IMR-90 (cell line): ENCODE data around the gene NXPE3. TPM values are rescaled to one million over a fixed set of nuclear protein-coding genes. Genes with fewer than 3 reads are reported as not detected.
"Not testable (repeated sequence)": the region's sequence is repeated elsewhere in the genome, so short reads cannot be mapped to it uniquely, and the experiment has no call there.

ENCODE experiments used
- ATAC-seq: fragments of 200-7000 bp; cut with Tn5 transposase; 2 replicates; pipeline ENCODE4 v1.9.1; 2020; ENCODE audit warnings: low read depth, mild to moderate bottlenecking, moderate library complexity
- BruUV-seq: library from RNA; stranded (reverse); fragments of 400-500 nt; replicated peaks from 2 replicates; lab custom pipeline; 2021; lab: Mats Ljungman, UMichigan
- CTCF ChIA-PET: fragments of 300-600 bp; formaldehyde crosslinking; extraction: SDS; loops from one replicate; lab custom pipeline; 2021; ENCODE audit warnings: antibody characterized with exemption; lab: Yijun Ruan, JAX
- POLR2A ChIA-PET: fragments of 300-600 bp; sonication (Branson Sonifier 250); formaldehyde crosslinking; loops from one replicate; lab custom pipeline; 2022; ENCODE audit warnings: antibody characterized with exemption; ENCODE audit not compliant: unreplicated experiment; lab: Charles Lee
- DNase-seq: peaks from one replicate; pipeline ENCODE4 v3.0.0; 2013
- H2AFZ ChIP-seq: replicated peaks from 2 replicates; pipeline ENCODE3; 2013; ENCODE audit warnings: low read length, mild to moderate bottlenecking; ENCODE audit not compliant: poor library complexity
- H2AK5ac ChIP-seq: 2 replicates; pipeline ENCODE4 v1.6.1; 2013; ENCODE audit warnings: low read depth, low read length, inconsistent platforms
- H2AK9ac ChIP-seq: replicated peaks from 2 replicates; pipeline ENCODE3; 2013; ENCODE audit warnings: mild to moderate bottlenecking, low read depth, low read length, moderate library complexity; ENCODE audit not compliant: poor library complexity
- H2BK120ac ChIP-seq: 2 replicates; pipeline ENCODE4 v1.6.1; 2013; ENCODE audit warnings: low read depth, low read length, inconsistent platforms
- H2BK15ac ChIP-seq: 3 replicates; pipeline ENCODE4 v1.6.1; 2013; ENCODE audit warnings: low read depth, low read length, inconsistent platforms
- H2BK20ac ChIP-seq: 2 replicates; pipeline ENCODE4 v1.6.1; 2013; ENCODE audit warnings: low read depth, mild to moderate bottlenecking, inconsistent platforms, low read length, moderate library complexity
- H2BK5ac ChIP-seq: 2 replicates; pipeline ENCODE4 v1.6.1; 2013; ENCODE audit warnings: mild to moderate bottlenecking, low read depth, low read length, inconsistent platforms; ENCODE audit not compliant: poor library complexity, severe bottlenecking
- H3K14ac ChIP-seq: replicated peaks from 2 replicates; pipeline ENCODE4 v1.6.1; 2013; ENCODE audit warnings: low read depth, low read length, inconsistent platforms
- H3K18ac ChIP-seq: 2 replicates; pipeline ENCODE4 v1.6.1; 2013; ENCODE audit warnings: low read depth, low read length, control low read depth
- H3K23ac ChIP-seq: 2 replicates; pipeline ENCODE4 v1.6.1; 2013; ENCODE audit warnings: low read depth, low read length, inconsistent platforms
- H3K27ac ChIP-seq: 2 replicates; pipeline ENCODE4 v1.5.1; 2013; ENCODE audit warnings: mild to moderate bottlenecking, control low read depth, low read length; ENCODE audit not compliant: insufficient read depth
- H3K27me3 ChIP-seq: 2 replicates; pipeline ENCODE4 v1.6.1; 2013; ENCODE audit warnings: low read length; ENCODE audit not compliant: control insufficient read depth, insufficient read depth
- H3K36me3 ChIP-seq: 2 replicates; pipeline ENCODE4 v1.6.1; 2013; ENCODE audit warnings: low read length, mixed read lengths; ENCODE audit not compliant: control insufficient read depth, insufficient read depth
- H3K4ac ChIP-seq: 2 replicates; pipeline ENCODE4 v1.6.1; 2013; ENCODE audit warnings: low read depth, low read length, inconsistent platforms
- H3K4me1 ChIP-seq: 2 replicates; pipeline ENCODE4 v1.6.1; 2013; ENCODE audit warnings: low read length, mixed read lengths; ENCODE audit not compliant: control insufficient read depth, insufficient read depth
- H3K4me2 ChIP-seq: 2 replicates; pipeline ENCODE4 v1.6.1; 2013; ENCODE audit warnings: low read depth, mild to moderate bottlenecking, control low read depth, low read length, moderate library complexity
- H3K4me3 ChIP-seq: 2 replicates; pipeline ENCODE4 v1.5.1; 2013; ENCODE audit warnings: low read depth, mild to moderate bottlenecking, control low read depth, low read length, moderate library complexity; ENCODE audit not compliant: insufficient read depth
- H3K56ac ChIP-seq: 2 replicates; pipeline ENCODE4 v1.6.1; 2013; ENCODE audit warnings: low read length, inconsistent platforms; ENCODE audit not compliant: insufficient read depth; ENCODE audit errors: extremely low read depth
- H3K79me1 ChIP-seq, 2 experiments: 2 replicates each; pipeline ENCODE4 v1.6.1; 2013; ENCODE audit warnings: low read length in 2 of 2, inconsistent platforms in 1 of 2, low read depth in 1 of 2
- H3K9ac ChIP-seq: 2 replicates; pipeline ENCODE4 v1.6.1; 2013; ENCODE audit warnings: low read depth, low read length, control low read depth
- H3K9me1 ChIP-seq: 2 replicates; pipeline ENCODE4 v1.6.1; 2013; ENCODE audit warnings: low read length, inconsistent platforms; ENCODE audit not compliant: insufficient read depth
- H3K9me3 ChIP-seq: 2 replicates; pipeline ENCODE4 v1.6.1; 2013; ENCODE audit warnings: low read length; ENCODE audit not compliant: control insufficient read depth, insufficient read depth
- H4K20me1 ChIP-seq: 2 replicates; pipeline ENCODE4 v1.6.1; 2013; ENCODE audit warnings: low read length, inconsistent platforms; ENCODE audit not compliant: insufficient read depth
- H4K5ac ChIP-seq: 2 replicates; pipeline ENCODE4 v1.6.1; 2013; ENCODE audit warnings: mild to moderate bottlenecking, low read depth, low read length, control low read depth
- H4K8ac ChIP-seq, 2 experiments: 2 replicates each; pipeline ENCODE4 v1.6.1; 2013; ENCODE audit warnings: low read depth in 2 of 2, low read length in 2 of 2, control low read depth in 1 of 2, inconsistent platforms in 1 of 2
- H4K91ac ChIP-seq: 2 replicates; pipeline ENCODE4 v1.6.1; 2013; ENCODE audit warnings: low read depth, low read length, inconsistent platforms; ENCODE audit not compliant: insufficient read depth
- CEBPB ChIP-seq: IDR thresholded peaks from 2 replicates; pipeline ENCODE4 v1.6.1; 2012; ENCODE audit warnings: low read depth, low read length, improper control_type of control experiment
- FOS ChIP-seq: fragments of 150-350 bp; IDR thresholded peaks from 2 replicates; pipeline ENCODE4 v1.6.1; 2016; ENCODE audit warnings: low read depth, low read length
- MAZ ChIP-seq: IDR thresholded peaks from 2 replicates; pipeline ENCODE4 v1.6.1; 2012; ENCODE audit warnings: low read depth, mild to moderate bottlenecking, low read length, improper control_type of control experiment, moderate library complexity, borderline replicate concordance
- MXI1 ChIP-seq: IDR thresholded peaks from 2 replicates; pipeline ENCODE4 v1.6.1; 2012; ENCODE audit warnings: low read depth, mild to moderate bottlenecking, low read length, moderate library complexity, borderline replicate concordance
- NFE2L2 ChIP-seq: fragments of 150-350 bp; IDR thresholded peaks from 2 replicates; pipeline ENCODE4 v1.6.1; 2016; ENCODE audit warnings: low read depth, mild to moderate bottlenecking, low read length
- POLR2A ChIP-seq: IDR thresholded peaks from 2 replicates; pipeline ENCODE4 v1.6.1; 2012; ENCODE audit warnings: mild to moderate bottlenecking, low read depth, low read length
- RAD21 ChIP-seq: IDR thresholded peaks from 2 replicates; pipeline ENCODE4 v1.6.1; 2012; ENCODE audit warnings: low read length, improper control_type of control experiment
- RFX5 ChIP-seq: IDR thresholded peaks from 2 replicates; pipeline ENCODE4 v1.8.0; 2012; ENCODE audit warnings: low read depth, mild to moderate bottlenecking, low read length, moderate library complexity
- WGBS, 2 experiments: methylation state at CpG; one replicate each; pipeline versions ENCODE4 v1.1.5 to v1.1.7; 2013; ENCODE audit warnings: missing lambda C conversion rate in 2 of 2; ENCODE audit not compliant: insufficient read length in 1 of 2; ENCODE audit errors: extremely low coverage in 2 of 2; 5-methylcytosine and 5-hydroxymethylcytosine counted together
- dilution Hi-C: fragments of 300-500 bp; cut with HindIII; formaldehyde crosslinking; loops from one replicate; pipeline ENCODE4 v1.14.3; 2018; ENCODE audit warnings: low sequenced_read_pairs; ENCODE audit not compliant: unreplicated experiment
- in situ Hi-C: fragments of 300-500 bp; cut with MboI; formaldehyde crosslinking; loops from 3 replicates; pipeline ENCODE4 v1.14.3; 2019; ENCODE audit warnings: low sequenced_read_pairs, inconsistent platforms, mixed read lengths
- intact Hi-C: fragments of 100-400 bp; cut with micrococcal nuclease; formaldehyde crosslinking; loops from 2 replicates; pipeline ENCODE4 v1.10.0; 2022
- polyA plus RNA-seq, 3 experiments: library from polyadenylated mRNA; depleted of rRNA; stranded (reverse); fragments of >200 nt; gene quantifications; 2 replicates each; pipeline ENCODE4 v1.2.3, GENCODE V29; 2012; ENCODE audit warnings: low replicate concordance in 1 of 3
- total RNA-seq: library from RNA; depleted of rRNA; stranded (reverse); fragments of >200 nt; gene quantifications from 2 replicates; pipeline ENCODE4 v1.2.3, GENCODE V29; 2012
- TF ChIP-seq, protein P1 (sequence below): fragments of 150-350 bp; IDR thresholded peaks from 2 replicates; pipeline ENCODE4 v1.6.1; 2016; ENCODE audit warnings: low read depth, mild to moderate bottlenecking, low read length, moderate library complexity, borderline replicate concordance

Gene NXPE3
- total and polyA plus RNA-seq, 2 of the 4 experiments (the other 2 are of a cell fraction), result 20.0 to 23.8 TPM

DNA sequence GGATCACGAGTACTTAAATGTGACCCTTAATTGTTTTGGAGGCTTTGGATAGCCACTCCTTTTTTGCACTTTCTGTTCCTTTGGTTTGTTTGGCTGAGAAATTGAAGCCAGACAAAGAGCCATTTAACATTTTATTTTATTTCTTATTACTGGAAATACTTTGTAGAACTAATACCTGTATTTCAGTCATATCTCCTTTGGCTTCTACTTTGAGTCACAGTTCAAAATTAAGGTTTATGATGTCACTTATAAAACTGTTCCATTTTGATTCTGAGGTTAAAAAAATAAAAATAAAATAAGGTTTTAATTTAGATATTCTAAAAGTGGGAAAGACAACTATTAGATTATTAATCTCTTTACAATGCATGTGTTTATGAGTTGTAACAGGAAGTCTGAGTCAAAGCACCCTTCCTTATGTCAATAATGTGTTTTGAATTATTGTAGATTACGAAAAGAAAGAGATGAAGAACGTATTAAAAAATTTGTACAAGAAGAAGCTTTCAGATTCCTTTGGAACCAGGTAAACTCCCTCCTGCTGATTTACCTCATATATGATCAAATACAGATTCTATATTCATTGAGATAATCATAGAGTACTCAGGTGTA lies 16.9 kb upstream of the NXPE3 start:
- H3K18ac ChIP-seq, result no peak overlapping the region
- in situ Hi-C loops, result no loop called here
- CTCF ChIA-PET, result no interaction called here

DNA sequence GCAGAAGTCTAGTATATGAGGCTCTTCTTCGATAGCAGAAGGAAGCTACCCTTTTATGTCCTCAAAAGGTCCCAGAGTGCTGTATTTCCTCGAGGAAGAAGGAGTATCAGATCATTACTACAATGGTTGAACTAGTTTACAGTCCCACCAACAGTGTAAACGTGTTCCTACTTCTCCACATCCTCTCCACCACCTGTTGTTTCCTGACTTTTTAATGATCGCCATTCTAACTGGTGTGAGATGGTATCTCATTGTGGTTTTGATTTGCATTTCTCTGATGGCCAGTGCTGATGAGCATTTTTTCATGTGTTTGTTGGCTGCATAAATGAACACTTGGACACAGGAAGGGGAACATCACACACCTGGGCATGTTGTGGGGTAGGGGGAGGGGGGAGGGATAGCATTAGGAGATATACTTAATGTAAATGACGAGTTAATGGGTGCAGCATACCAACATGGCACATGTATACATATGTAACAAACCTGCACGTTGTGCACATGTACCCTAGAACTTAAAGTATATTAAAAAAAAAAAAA lies 1.2 kb upstream of the NXPE3 start:
- H3K23ac ChIP-seq, CTCF ChIA-PET: not testable (repeated sequence)
- no CpG with 5 or more reads among the region's 6 CpGs for WGBS, 2 experiments

More for the DNA sequence above, 16.9 kb upstream of the NXPE3 start:
- Histone ChIP-seq H3K9me3 (no peaks in the 10 kb centered on the region), H4K91ac (no peak overlapping the region), H2BK15ac (no peak overlapping the region), H3K27ac (no peak overlapping the region), H4K5ac (no peak overlapping the region), H2BK20ac (no peak overlapping the region), H4K8ac (no peak overlapping the region), H2BK120ac (no peak overlapping the region), H3K23ac (peak overlapping the region; percentile 53; the same call in 1 of the 2 replicates), H3K9me1 (no peaks in the 10 kb centered on the region), H2AK5ac (no peak overlapping the region), H3K9ac (no peak overlapping the region), H2AK9ac (no peak overlapping the region), H3K4me2 (no peak overlapping the region), H2AFZ (no peak overlapping the region), H3K4me3 (no peak overlapping the region), H3K14ac (no peak overlapping the region), H3K4ac (no peak overlapping the region), H3K27me3 (no peaks in the 10 kb centered on the region), H3K4me1 (no peaks in the 10 kb centered on the region; the same call in 1 of the 2 replicates), H2BK5ac (no peak overlapping the region), H4K20me1 (no peaks in the 10 kb centered on the region), H3K79me1 (peaks cover 8 to 11% of the 10 kb centered on the region in 2 experiments; a peak in 3 of 4 replicates), H3K36me3 (peaks cover 13% of the 10 kb centered on the region), H3K56ac (no peak overlapping the region)
- DNase-seq, result no peak
- POLR2A ChIA-PET, result no interaction called here
- intact Hi-C loops (no loop called here), dilution Hi-C loops (no loop called here)
- WGBS, 2 experiments, result 100% methylated on average over 2 of the region's 3 CpGs; no CpG with 5 or more reads in 1 of the 2 experiments
- BruUV-seq, result no TSS peak
- ATAC-seq, result no peak
- TF ChIP-seq NFE2L2 (no peak), MAZ (no peak), CEBPB (no peak), RAD21 (no peak), RFX5 (no peak), FOS (no peak), POLR2A (no peak), MXI1 (no peak)
- TF ChIP-seq, protein P1, sequence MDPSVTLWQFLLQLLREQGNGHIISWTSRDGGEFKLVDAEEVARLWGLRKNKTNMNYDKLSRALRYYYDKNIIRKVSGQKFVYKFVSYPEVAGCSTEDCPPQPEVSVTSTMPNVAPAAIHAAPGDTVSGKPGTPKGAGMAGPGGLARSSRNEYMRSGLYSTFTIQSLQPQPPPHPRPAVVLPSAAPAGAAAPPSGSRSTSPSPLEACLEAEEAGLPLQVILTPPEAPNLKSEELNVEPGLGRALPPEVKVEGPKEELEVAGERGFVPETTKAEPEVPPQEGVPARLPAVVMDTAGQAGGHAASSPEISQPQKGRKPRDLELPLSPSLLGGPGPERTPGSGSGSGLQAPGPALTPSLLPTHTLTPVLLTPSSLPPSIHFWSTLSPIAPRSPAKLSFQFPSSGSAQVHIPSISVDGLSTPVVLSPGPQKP, result no peak

More for the DNA sequence above, 1.2 kb upstream of the NXPE3 start:
- H3K4me1 ChIP-seq, H3K4ac ChIP-seq, H3K18ac ChIP-seq, H4K8ac ChIP-seq, POLR2A ChIA-PET, H3K9me3 ChIP-seq, H3K4me3 ChIP-seq, H2BK15ac ChIP-seq, H3K27me3 ChIP-seq, H2BK5ac ChIP-seq, ATAC-seq, H4K5ac ChIP-seq, H3K9ac ChIP-seq, H3K56ac ChIP-seq, H3K36me3 ChIP-seq, H3K9me1 ChIP-seq, H3K4me2 ChIP-seq, H4K91ac ChIP-seq, H2BK20ac ChIP-seq, H2AK9ac ChIP-seq, DNase-seq, intact Hi-C loops, H3K14ac ChIP-seq, H2BK120ac ChIP-seq, H2AK5ac ChIP-seq, H2AFZ ChIP-seq, in situ Hi-C loops, dilution Hi-C loops, BruUV-seq, H3K27ac ChIP-seq, H4K20me1 ChIP-seq: not testable (repeated sequence)
- peaks cover 10 to 27% of the 10 kb centered on the region in 2 experiments; a peak in 2 of 4 replicates for H3K79me1 ChIP-seq
